Testis (tissue), 3 donors: ENCODE data around the gene PNKP. TPM values are rescaled to one million over a fixed set of nuclear protein-coding genes. Genes with fewer than 3 reads are reported as not detected.

Experiments used
- DNase-seq: peaks from one replicate; pipeline ENCODE4 v3.0.0-alpha.2; 2019
- H3K27ac ChIP-seq, 2 donors: fragments of 200-600 bp; sonication (generic); one replicate each; pipeline ENCODE4 v1.5.1; 2019
- H3K27me3 ChIP-seq: fragments of 200-600 bp; sonication (generic); one replicate; pipeline ENCODE4 v1.5.1; 2019
- H3K36me3 ChIP-seq: fragments of 200-600 bp; sonication (generic); one replicate; pipeline ENCODE4 v1.5.1; 2017; ENCODE audit warnings: low read depth; ENCODE audit errors: missing control alignments
- H3K4me1 ChIP-seq: fragments of 200-600 bp; sonication (generic); one replicate; pipeline ENCODE4 v1.5.1; 2019
- H3K4me3 ChIP-seq, 2 donors: fragments of 200-600 bp; sonication (generic); one replicate each; pipeline ENCODE4 v1.5.1; 2017 to 2019
- H3K9me3 ChIP-seq: fragments of 200-600 bp; sonication (generic); one replicate; pipeline ENCODE4 v1.5.1; 2017
- POLR2A ChIP-seq: fragments of 450-650 bp; IDR thresholded peaks from one replicate; pipeline ENCODE4 v1.6.1; 2017; ENCODE audit warnings: antibody characterized with exemption, mild to moderate bottlenecking, moderate library complexity
- WGBS, 2 donors: methylation state at CpG; one replicate each; pipeline ENCODE4 v1.1.5; 2018; 5-methylcytosine and 5-hydroxymethylcytosine counted together
- intact Hi-C: fragments of 100-400 bp; cut with DNase I; formaldehyde crosslinking; loops from one replicate; pipeline ENCODE4 v1.15.1; 2023; ENCODE audit warnings: low total_unique reads
- polyA plus RNA-seq: library from polyadenylated mRNA; stranded (reverse); fragments of 350-450 nt; fragmentation: Illumina TruSeq; extraction: RNeasy Lipid Tissue Mini Kit (QIAGEN cat#74804); gene quantifications from one replicate; pipeline ENCODE4 v1.2.3, GENCODE V29; 2014; ENCODE audit warnings: low read depth, low replicate concordance; ENCODE audit not compliant: insufficient read depth
- total RNA-seq, 2 donors: library from RNA; depleted of rRNA; stranded (reverse); fragments of >200 nt; gene quantifications; one replicate each; pipeline ENCODE4 v1.2.3, GENCODE V29; 2016
- TF ChIP-seq, protein P1 (sequence below), 3 experiments: fragments of 450-650 bp in 2 of 3; fragments of 200-600 bp in 1 of 3; sonication (generic) in 1 of 3; IDR thresholded peaks; one replicate each; pipeline ENCODE4 v1.5.1; 2016 to 2019; ENCODE audit warnings: antibody characterized with exemption in 3 of 3, mild to moderate bottlenecking in 2 of 3, moderate library complexity in 1 of 3

PNKP gene
- total and polyA plus RNA-seq, 3 donors from 2014 or later: 45.5 to 125 (median 110) TPM

DNA sequence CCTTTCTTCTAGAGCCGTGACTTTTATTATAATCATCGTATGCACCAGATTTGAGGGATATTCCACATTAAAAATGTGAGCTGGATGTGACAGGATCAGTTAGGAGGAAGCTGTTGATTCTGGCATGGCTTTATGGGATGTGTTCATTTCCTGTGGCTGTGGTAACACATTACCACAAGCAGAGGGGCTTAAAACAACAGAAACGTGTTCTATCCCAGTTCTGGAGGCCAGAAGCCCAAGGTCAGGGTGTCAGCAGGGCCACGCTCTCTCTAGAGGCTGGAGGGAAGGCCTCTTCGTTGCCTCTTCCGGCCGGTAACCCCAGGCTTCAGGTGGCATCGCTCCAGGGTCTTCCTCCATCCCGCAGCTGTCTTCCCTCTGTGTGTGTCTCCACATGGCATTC, 34.8 kb downstream of the PNKP start:
- no peak overlapping the region for H3K27ac ChIP-seq
- DNase-seq: no peak
- intact Hi-C loops: no loop called here
- TF ChIP-seq, protein P1, sequence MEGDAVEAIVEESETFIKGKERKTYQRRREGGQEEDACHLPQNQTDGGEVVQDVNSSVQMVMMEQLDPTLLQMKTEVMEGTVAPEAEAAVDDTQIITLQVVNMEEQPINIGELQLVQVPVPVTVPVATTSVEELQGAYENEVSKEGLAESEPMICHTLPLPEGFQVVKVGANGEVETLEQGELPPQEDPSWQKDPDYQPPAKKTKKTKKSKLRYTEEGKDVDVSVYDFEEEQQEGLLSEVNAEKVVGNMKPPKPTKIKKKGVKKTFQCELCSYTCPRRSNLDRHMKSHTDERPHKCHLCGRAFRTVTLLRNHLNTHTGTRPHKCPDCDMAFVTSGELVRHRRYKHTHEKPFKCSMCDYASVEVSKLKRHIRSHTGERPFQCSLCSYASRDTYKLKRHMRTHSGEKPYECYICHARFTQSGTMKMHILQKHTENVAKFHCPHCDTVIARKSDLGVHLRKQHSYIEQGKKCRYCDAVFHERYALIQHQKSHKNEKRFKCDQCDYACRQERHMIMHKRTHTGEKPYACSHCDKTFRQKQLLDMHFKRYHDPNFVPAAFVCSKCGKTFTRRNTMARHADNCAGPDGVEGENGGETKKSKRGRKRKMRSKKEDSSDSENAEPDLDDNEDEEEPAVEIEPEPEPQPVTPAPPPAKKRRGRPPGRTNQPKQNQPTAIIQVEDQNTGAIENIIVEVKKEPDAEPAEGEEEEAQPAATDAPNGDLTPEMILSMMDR (IDR thresholded peaks at IDR 0.05): no peak
- TF ChIP-seq POLR2A: no peak
- WGBS, 2 donors: 50 to 79% methylated on average over 9 of the region's 9 CpGs
- peaks cover 3% of the 10 kb centered on the region for H3K36me3 ChIP-seq
- H3K9me3 ChIP-seq: no peaks in the 10 kb centered on the region
- no peaks in the 10 kb centered on the region for H3K27me3 ChIP-seq
- H3K4me1 ChIP-seq: no peaks in the 10 kb centered on the region
- H3K4me3 ChIP-seq: no peak overlapping the region

GRCh38 chr19:49831592-49831991, 35.8 kb downstream of the PNKP start:
- WGBS, 2 donors: 90 to 93% methylated on average over 2 to 8 of the region's 8 CpGs
- Histone ChIP-seq H3K4me1 (peaks cover 4% of the 10 kb centered on the region), H3K27ac (no peak overlapping the region), H3K36me3 (peaks cover 3% of the 10 kb centered on the region), H3K9me3 (no peaks in the 10 kb centered on the region), H3K4me3 (no peak overlapping the region), H3K27me3 (no peaks in the 10 kb centered on the region)
- TF ChIP-seq, protein P1 (IDR thresholded peaks at IDR 0.05): no peak
- TF ChIP-seq POLR2A: no peak
- DNase-seq: no peak
- intact Hi-C loops: no loop called here

GRCh38 chr19:49830766-49831165, 36.6 kb downstream of the PNKP start:
- H3K4me3 ChIP-seq: no peak overlapping the region
- no peak for DNase-seq
- WGBS, 2 donors: 92 to 95% methylated on average over 11 to 12 of the region's 12 CpGs
- no peak for TF ChIP-seq POLR2A
- peaks cover 3% of the 10 kb centered on the region for H3K36me3 ChIP-seq
- no peaks in the 10 kb centered on the region for H3K9me3 ChIP-seq
- peaks cover 4% of the 10 kb centered on the region for H3K4me1 ChIP-seq
- H3K27ac ChIP-seq: no peak overlapping the region
- intact Hi-C loops: no loop called here
- H3K27me3 ChIP-seq: no peaks in the 10 kb centered on the region

DNA sequence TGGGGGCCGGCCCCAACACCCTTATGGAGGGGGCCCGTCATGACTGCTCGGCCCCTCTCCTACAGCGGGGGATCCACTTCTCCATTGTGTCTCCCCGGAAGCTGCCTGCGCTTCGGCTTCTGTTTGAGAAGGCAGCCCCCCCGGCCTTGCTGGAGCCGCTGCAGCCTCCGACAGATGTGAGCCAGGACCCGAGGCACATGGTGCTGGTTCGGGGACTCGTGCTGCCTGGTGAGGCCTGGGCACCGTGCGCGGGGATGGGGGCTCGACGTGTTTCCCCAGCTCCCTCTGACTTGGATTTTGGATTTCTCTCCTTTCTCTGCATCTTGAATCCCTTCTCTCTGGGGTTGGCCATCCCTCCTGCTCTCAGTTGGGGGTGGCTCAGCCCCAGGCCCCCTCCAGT, 37.7 kb downstream of the PNKP start:
- Histone ChIP-seq H3K4me1 (peaks cover 4% of the 10 kb centered on the region), H3K27ac (no peak overlapping the region)
- intact Hi-C loops: no loop called here

GRCh38 chr19:49829200-49829599, 38.2 kb downstream of the PNKP start:
- Histone ChIP-seq H3K36me3 (peaks cover 3% of the 10 kb centered on the region), H3K27me3 (no peaks in the 10 kb centered on the region), H3K4me1 (peaks cover 4% of the 10 kb centered on the region), H3K9me3 (no peaks in the 10 kb centered on the region), H3K27ac (no peak overlapping the region), H3K4me3 (no peak overlapping the region)
- TF ChIP-seq, protein P1 (IDR thresholded peaks at IDR 0.05): no peak
- no peak for TF ChIP-seq POLR2A
- no peak for DNase-seq
- intact Hi-C loops: no loop called here
- 87% methylated on average over 7 to 8 of the region's 8 CpGs for WGBS, 2 donors

More for the DNA sequence above, 37.7 kb downstream of the PNKP start:
- Histone ChIP-seq H3K36me3 (peaks cover 3% of the 10 kb centered on the region), H3K27me3 (no peaks in the 10 kb centered on the region), H3K4me3 (no peak overlapping the region), H3K9me3 (no peaks in the 10 kb centered on the region)
- 94 to 100% methylated on average over 7 to 18 of the region's 18 CpGs for WGBS, 2 donors
- no peak for DNase-seq
- TF ChIP-seq, protein P1 (IDR thresholded peaks at IDR 0.05): no peak
- no peak for TF ChIP-seq POLR2A
